CD4-positive, CD25-positive, alpha-beta regulatory T cell (primary cell): ENCODE data around the gene ALDH9A1. TPM values are rescaled to one million over a fixed set of nuclear protein-coding genes. Genes with fewer than 3 reads are reported as not detected.
A peak's percentile ranks its signal among the peaks of the same experiment; 100 is the strongest.
"Not testable (repeated sequence)": the region's sequence is repeated elsewhere in the genome, so short reads cannot be mapped to it uniquely, and the experiment has no call there.

Source experiments
- ATAC-seq, 2 donors: fragments of 150-1000 bp; cut with Tn5 transposase; one replicate each; pipeline ENCODE4 v1.10.0; 2021; ENCODE audit warnings: low read depth in 2 of 2, moderate number of reproducible peaks in 2 of 2, moderate library complexity in 1 of 2
- DNase-seq, 3 donors: peaks; one replicate each; pipeline versions ENCODE4 v3.0.0 to v3.0.0-alpha.2; 2012 to 2022; ENCODE audit warnings: mixed read lengths in 1 of 3
- H3K27ac ChIP-seq: one replicate; pipeline ENCODE4 v1.7.0; 2013; ENCODE audit warnings: mild to moderate bottlenecking, low read length; ENCODE audit not compliant: insufficient read depth, poor library complexity, severe bottlenecking
- H3K27me3 ChIP-seq: one replicate; pipeline ENCODE4 v1.7.0; 2013; ENCODE audit warnings: low read length; ENCODE audit not compliant: control insufficient read depth, insufficient read depth
- H3K36me3 ChIP-seq: one replicate; pipeline ENCODE4 v1.7.0; 2013; ENCODE audit warnings: mild to moderate bottlenecking, low read length, moderate library complexity; ENCODE audit not compliant: control insufficient read depth, insufficient read depth
- H3K4me1 ChIP-seq: 2 replicates; pipeline ENCODE4 v1.7.0; 2013; ENCODE audit warnings: mild to moderate bottlenecking, low read length; ENCODE audit not compliant: insufficient read depth, control insufficient read depth, poor library complexity, severe bottlenecking
- H3K4me3 ChIP-seq: one replicate; pipeline ENCODE4 v1.7.0; 2013; ENCODE audit warnings: low read depth, mild to moderate bottlenecking, low read length, moderate library complexity
- H3K9me3 ChIP-seq, 2 experiments: 1 replicate in 1 of 2; 2 replicates in 1 of 2; pipeline ENCODE4 v1.7.0; 2013; ENCODE audit warnings: low read length in 2 of 2, mild to moderate bottlenecking in 1 of 2, moderate library complexity in 1 of 2; ENCODE audit not compliant: control insufficient read depth in 2 of 2
- H3K27ac Mint-ChIP-seq, 3 donors: one replicate each; pipeline ENCODE4 v1.8.0; 2020 to 2022; ENCODE audit warnings: mild to moderate bottlenecking in 3 of 3, mixed read lengths in 3 of 3, moderate library complexity in 2 of 3
- H3K27me3 Mint-ChIP-seq: one replicate; pipeline ENCODE4 v1.8.0; 2022; ENCODE audit warnings: mild to moderate bottlenecking, mixed read lengths
- H3K36me3 Mint-ChIP-seq: one replicate; pipeline ENCODE4 v1.8.0; 2020; ENCODE audit warnings: mixed read lengths
- H3K4me1 Mint-ChIP-seq, 4 donors: one replicate each; pipeline ENCODE4 v1.8.0; 2020 to 2022; ENCODE audit warnings: mixed read lengths in 4 of 4, mild to moderate bottlenecking in 1 of 4
- H3K4me3 Mint-ChIP-seq, 4 donors: one replicate each; pipeline ENCODE4 v1.8.0; 2020 to 2022; ENCODE audit warnings: mild to moderate bottlenecking in 4 of 4, mixed read lengths in 4 of 4, moderate library complexity in 3 of 4
- H3K9me3 Mint-ChIP-seq, 7 donors: one replicate each; pipeline ENCODE4 v1.8.0; 2020 to 2022; ENCODE audit warnings: mixed read lengths in 7 of 7, mild to moderate bottlenecking in 3 of 7, moderate library complexity in 2 of 7
- polyA plus RNA-seq, 4 donors: library from polyadenylated mRNA; unstranded; fragments of 300-500 nt; fragmentation: Illumina TruSeq; gene quantifications; one replicate each; pipeline ENCODE4 v1.2.3, GENCODE V29; 2021
- total RNA-seq: library from RNA; stranded (reverse); gene quantifications from one replicate; pipeline ENCODE4 v1.2.3, GENCODE V29; 2022

Gene ALDH9A1
- total and polyA plus RNA-seq, 5 donors from 2014 or later, result 32.1 to 124 (median 116) TPM

GRCh38 chr1:165686121-165686970, 12.0 kb downstream of the ALDH9A1 start:
- ATAC-seq, result peak; percentile 69 to 73
- Mint-ChIP-seq H3K4me3 (peak overlapping the region; percentile 64 to 71 (median 68)), H3K27ac (peak overlapping the region; percentile 80 to 98 (median 90)), H3K27me3 (no peaks in the 10 kb centered on the region), H3K4me1 (peaks cover 30 to 62% (median 47%) of the 10 kb centered on the region in 4 donors), H3K9me3 (peaks cover 0 to 7% (median 0%) of the 10 kb centered on the region in 7 donors), H3K36me3 (peaks cover 53% of the 10 kb centered on the region)
- H3K4me3 ChIP-seq, result peak overlapping the region; percentile 77
- H3K9me3 ChIP-seq, result no peaks in the 10 kb centered on the region
- H3K4me1 ChIP-seq, result peaks cover 9% of the 10 kb centered on the region
- H3K27me3 ChIP-seq, result no peaks in the 10 kb centered on the region
- peaks cover 44% of the 10 kb centered on the region for H3K36me3 ChIP-seq
- H3K27ac ChIP-seq, result peak overlapping the region; percentile 42
- peak in 2 of 3 donors; percentile 10 to 37 for DNase-seq

DNA sequence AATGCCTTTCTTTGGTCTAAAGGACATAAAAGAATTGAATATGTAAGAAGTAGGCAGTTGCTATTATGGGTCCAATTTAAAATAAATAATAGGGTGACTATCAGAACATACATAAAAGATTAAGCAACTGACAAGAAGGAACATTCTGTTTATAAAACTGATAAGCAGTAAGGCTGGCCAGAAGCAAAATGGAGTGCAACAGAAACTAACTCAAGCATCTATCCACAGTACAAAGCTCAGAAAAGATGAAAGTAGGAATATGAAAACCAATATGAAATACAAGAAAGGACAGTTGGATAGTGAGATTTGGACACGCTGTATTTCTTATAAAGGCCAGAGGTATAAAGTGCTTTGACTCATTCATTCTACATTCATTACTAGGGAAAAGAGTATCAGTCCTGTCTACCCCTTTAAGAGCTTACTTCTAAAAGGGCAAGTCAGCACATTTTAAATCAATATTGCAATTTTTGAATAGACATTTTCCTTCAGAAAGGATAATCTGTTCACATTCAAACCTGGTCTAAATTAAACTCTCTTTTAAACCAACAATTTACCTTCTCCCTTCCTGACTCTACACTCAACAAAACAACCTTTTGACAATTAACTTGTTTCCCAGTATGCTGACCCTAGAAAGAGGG, 14.4 kb downstream of the ALDH9A1 start:
- DNase-seq (no peak), ATAC-seq (no peak)
- Mint-ChIP-seq H3K27ac (peak overlapping the region; percentile 3 to 66 (median 4)), H3K9me3 (peaks cover 0 to 7% (median 1%) of the 10 kb centered on the region in 7 donors), H3K4me3 (no peak overlapping the region), H3K4me1 (peaks cover 37 to 61% (median 42%) of the 10 kb centered on the region in 4 donors), H3K27me3 (no peaks in the 10 kb centered on the region), H3K36me3 (peaks cover 63% of the 10 kb centered on the region)
- Histone ChIP-seq H3K27ac (no peak overlapping the region), H3K36me3 (peaks cover 54% of the 10 kb centered on the region), H3K27me3 (no peaks in the 10 kb centered on the region), H3K4me3 (no peak overlapping the region), H3K4me1 (peaks cover 15% of the 10 kb centered on the region), H3K9me3 (no peaks in the 10 kb centered on the region)

- H3K27ac ChIP-seq, H3K4me3 ChIP-seq, ATAC-seq, H3K9me3 Mint-ChIP-seq, H3K27me3 ChIP-seq, H3K27me3 Mint-ChIP-seq, DNase-seq, H3K9me3 ChIP-seq: not testable (repeated sequence)
- peaks cover 71% of the 10 kb centered on the region for H3K36me3 ChIP-seq
- Mint-ChIP-seq H3K27ac (peak overlapping the region in 2 of 3 donors; percentile 68 to 69), H3K4me3 (peak overlapping the region in 1 of 4 donors; percentile 17), H3K36me3 (peaks cover 63% of the 10 kb centered on the region), H3K4me1 (peaks cover 34 to 55% (median 36%) of the 10 kb centered on the region in 4 donors)
- peaks cover 11% of the 10 kb centered on the region for H3K4me1 ChIP-seq
Observed at GRCh38 chr1:165680773-165681172, 17.6 kb downstream of the ALDH9A1 start.

- Histone ChIP-seq H3K36me3 (peaks cover 71% of the 10 kb centered on the region), H3K27ac (no peak overlapping the region)
- ATAC-seq, result no peak
Observed at GRCh38 chr1:165680303-165680702, 18.1 kb downstream of the ALDH9A1 start.

DNA sequence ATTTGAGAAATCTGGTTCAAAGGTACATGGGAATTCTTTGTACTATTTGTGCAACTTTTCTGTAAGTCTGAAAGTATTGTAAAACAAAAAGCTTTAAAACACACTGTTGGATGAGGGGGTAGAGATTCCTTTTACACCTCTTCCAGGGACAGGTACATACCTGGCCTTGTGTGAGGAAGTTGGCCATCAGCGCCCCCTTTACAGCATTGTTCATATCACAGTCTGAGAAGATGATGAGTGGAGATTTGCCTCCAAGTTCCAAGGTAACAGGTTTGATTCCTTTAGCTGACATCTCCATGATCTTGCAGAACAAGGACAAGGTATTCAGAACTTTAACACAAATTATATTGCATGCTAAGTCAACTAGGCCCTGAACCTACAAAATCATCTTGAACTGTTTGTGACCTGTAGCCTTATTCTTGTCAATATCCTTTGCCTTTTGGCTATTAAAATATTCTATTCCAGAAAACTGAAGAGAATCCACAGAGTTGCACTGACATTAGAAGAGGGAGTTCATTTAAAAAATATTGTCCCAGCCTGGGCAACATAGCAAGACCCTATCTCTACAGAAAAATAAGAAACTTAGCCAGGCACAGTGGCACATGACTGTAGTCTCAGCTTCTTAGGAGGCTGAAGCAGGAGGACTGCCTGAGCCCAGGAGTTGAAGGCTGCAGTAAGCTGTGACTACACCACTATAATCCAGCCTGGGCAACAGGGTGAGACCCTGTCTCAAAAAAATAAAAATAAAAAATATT, 18.9 kb downstream of the ALDH9A1 start:
- DNase-seq (peak in 1 of 3 donors; percentile 19), ATAC-seq (no peak)
- Mint-ChIP-seq H3K4me3 (peak overlapping the region in 1 of 4 donors; percentile 15), H3K27me3 (no peaks in the 10 kb centered on the region), H3K36me3 (peaks cover 63% of the 10 kb centered on the region), H3K4me1 (peaks cover 25 to 46% (median 29%) of the 10 kb centered on the region in 4 donors), H3K9me3 (peaks cover 0 to 1% (median 0%) of the 10 kb centered on the region in 7 donors), H3K27ac (peak overlapping the region; percentile 66 to 80 (median 78))
- Histone ChIP-seq H3K4me1 (peaks cover 11% of the 10 kb centered on the region), H3K27me3 (no peaks in the 10 kb centered on the region), H3K36me3 (peaks cover 70% of the 10 kb centered on the region), H3K4me3 (no peak overlapping the region), H3K27ac (peak overlapping the region; percentile 41), H3K9me3 (no peaks in the 10 kb centered on the region)

More at GRCh38 chr1:165680303-165680702, 18.1 kb downstream of the ALDH9A1 start:
- Mint-ChIP-seq H3K9me3 (peaks cover 0 to 1% (median 0%) of the 10 kb centered on the region in 7 donors), H3K27me3 (no peaks in the 10 kb centered on the region), H3K27ac (peak overlapping the region in 2 of 3 donors; percentile 68 to 69), H3K4me3 (peak overlapping the region in 1 of 4 donors; percentile 17), H3K36me3 (peaks cover 65% of the 10 kb centered on the region), H3K4me1 (peaks cover 33 to 53% (median 35%) of the 10 kb centered on the region in 4 donors)
- Histone ChIP-seq H3K27me3 (no peaks in the 10 kb centered on the region), H3K4me1 (peaks cover 11% of the 10 kb centered on the region), H3K9me3 (no peaks in the 10 kb centered on the region), H3K4me3 (no peak overlapping the region)
- DNase-seq, result no peak

DNA sequence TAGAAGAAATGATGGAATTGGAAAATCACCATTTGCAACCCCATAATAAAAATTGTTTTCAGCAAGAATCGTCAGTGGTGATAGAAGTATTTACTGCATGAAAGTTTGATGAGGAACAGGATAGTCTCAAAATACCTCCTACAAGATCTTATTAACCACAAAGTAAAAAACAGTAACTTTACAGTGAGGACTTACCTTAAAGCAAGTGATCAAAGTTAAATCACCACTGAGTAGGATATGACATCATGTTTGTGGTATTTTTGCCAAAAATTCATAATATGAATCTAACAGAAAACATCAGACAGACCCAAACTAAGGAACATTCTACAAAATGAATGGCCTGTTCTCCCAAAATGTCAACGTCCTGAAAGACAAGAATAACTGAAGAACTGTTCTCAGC, 19.9 kb downstream of the ALDH9A1 start:
- H3K9me3 ChIP-seq, result no peaks in the 10 kb centered on the region
- H3K4me3 ChIP-seq, result peak overlapping the region; percentile 27
- H3K36me3 ChIP-seq, result peaks cover 75% of the 10 kb centered on the region
- Mint-ChIP-seq H3K27me3 (no peaks in the 10 kb centered on the region), H3K27ac (peak overlapping the region; percentile 78 to 82 (median 80)), H3K9me3 (peaks cover 0 to 1% (median 0%) of the 10 kb centered on the region in 7 donors), H3K36me3 (peaks cover 61% of the 10 kb centered on the region), H3K4me1 (peaks cover 22 to 39% (median 26%) of the 10 kb centered on the region in 4 donors), H3K4me3 (peak overlapping the region in 3 of 4 donors; percentile 30 to 55 (median 46))
- DNase-seq, result peak in 2 of 3 donors; percentile 34 to 39
- no peak overlapping the region for H3K27ac ChIP-seq
- ATAC-seq, result peak in 1 of 2 donors; percentile 74
- H3K27me3 ChIP-seq, result no peaks in the 10 kb centered on the region
- H3K4me1 ChIP-seq, result peaks cover 11% of the 10 kb centered on the region

- Histone ChIP-seq H3K4me1 (peaks cover 11% of the 10 kb centered on the region), H3K36me3 (peaks cover 75% of the 10 kb centered on the region)
Observed at GRCh38 chr1:165675794-165676193, 22.6 kb downstream of the ALDH9A1 start.

More at GRCh38 chr1:165675794-165676193, 22.6 kb downstream of the ALDH9A1 start:
- Mint-ChIP-seq H3K36me3 (peaks cover 60% of the 10 kb centered on the region), H3K27ac (peak overlapping the region in 1 of 3 donors; percentile 27), H3K4me3 (no peak overlapping the region), H3K4me1 (peaks cover 16 to 52% (median 32%) of the 10 kb centered on the region in 4 donors), H3K27me3 (no peaks in the 10 kb centered on the region), H3K9me3 (no peaks in the 10 kb centered on the region)
- Histone ChIP-seq H3K4me3 (no peak overlapping the region), H3K9me3 (no peaks in the 10 kb centered on the region), H3K27me3 (no peaks in the 10 kb centered on the region), H3K27ac (no peak overlapping the region)
- ATAC-seq, result no peak
- no peak for DNase-seq
